ENCODE results near the gene ZBTB49.
"Not testable (repeated sequence)": the region's sequence is repeated elsewhere in the genome, so short reads cannot be mapped to it uniquely, and the experiment has no call there.

Gene ZBTB49

DNA sequence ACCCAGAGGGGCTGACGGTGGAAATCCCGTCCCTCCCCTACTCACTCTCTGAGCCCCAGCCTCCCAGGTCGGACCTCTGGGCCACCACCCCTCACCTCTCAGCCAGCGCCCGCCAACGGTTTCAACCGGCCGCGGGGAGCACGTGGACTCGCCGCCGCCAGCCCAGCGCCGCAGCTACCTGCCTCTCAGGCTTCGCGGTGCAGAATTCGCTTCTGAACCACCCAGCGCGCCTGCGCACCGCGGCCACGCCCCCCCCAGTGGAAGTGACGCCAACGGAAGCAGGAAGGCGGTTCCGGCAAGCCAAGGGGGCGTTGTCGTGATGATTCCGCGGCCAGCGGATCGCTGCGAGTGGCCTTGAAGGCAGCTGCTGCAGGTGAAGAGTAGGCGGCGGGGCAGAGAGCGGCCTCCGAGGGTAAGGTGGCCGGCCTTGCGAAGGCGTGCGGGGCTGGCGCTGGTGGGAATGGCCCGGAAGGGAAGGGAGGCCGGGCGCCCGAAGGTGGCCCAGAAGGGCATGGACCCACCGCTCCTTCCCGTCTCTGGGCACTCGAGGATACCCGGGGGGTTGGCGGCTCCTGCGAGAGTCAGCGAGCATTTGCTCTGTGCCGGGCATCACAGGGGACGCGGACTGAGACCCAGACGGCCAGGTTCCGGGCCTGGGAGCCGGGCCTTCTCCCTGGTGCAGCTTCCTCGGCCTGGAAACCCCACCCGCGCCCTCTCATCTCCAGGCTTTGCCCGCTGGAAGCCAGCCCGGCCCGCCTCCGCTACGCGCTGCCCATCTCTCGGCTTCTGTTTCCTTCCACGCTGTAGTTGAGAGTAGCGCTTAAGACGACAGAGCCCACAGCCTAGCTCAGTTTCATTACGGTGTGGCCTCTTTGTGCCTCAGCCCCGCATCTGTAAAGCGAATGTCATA, at the start of gene ZBTB49, which contains the start of gene LYAR:
Gene ZBTB49, plus strand, starts transcription at position 311 of the 910 bp plus-strand sequence. CDS start 9,695 bp downstream, outside the sequence.
Gene LYAR, minus strand, starts transcription at position 214 of the 910 bp plus-strand sequence. CDS start 6,412 bp downstream, outside the sequence.
- DNase-seq (ENCODE audit: low read depth): peak; percentile 96

DNA sequence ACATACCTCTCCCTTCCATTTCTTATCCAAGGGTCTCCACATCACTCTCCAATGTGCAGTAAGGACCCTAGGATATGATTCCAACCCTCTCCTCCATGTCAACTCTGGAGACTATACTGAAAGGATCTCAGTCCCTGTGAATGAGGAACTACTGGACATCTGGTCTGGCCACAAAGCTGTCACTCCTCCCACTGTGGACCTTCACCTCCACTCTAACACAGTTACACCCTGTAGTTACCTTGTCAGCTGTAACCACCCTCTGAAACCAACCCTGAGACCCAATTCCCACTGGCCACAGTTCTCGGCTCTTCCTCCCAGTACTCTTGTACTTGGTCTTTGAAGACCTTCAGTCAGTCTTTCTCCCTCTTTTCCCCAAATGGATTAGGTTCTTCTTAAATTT, 44.9 kb upstream of the ZBTB49 start:
- DNase-seq (ENCODE audit: low read depth): no peak

GRCh38 chr4:4247696-4248028, 42.4 kb upstream of the ZBTB49 start:
- DNase-seq (ENCODE audit: low read depth): no peak

DNA sequence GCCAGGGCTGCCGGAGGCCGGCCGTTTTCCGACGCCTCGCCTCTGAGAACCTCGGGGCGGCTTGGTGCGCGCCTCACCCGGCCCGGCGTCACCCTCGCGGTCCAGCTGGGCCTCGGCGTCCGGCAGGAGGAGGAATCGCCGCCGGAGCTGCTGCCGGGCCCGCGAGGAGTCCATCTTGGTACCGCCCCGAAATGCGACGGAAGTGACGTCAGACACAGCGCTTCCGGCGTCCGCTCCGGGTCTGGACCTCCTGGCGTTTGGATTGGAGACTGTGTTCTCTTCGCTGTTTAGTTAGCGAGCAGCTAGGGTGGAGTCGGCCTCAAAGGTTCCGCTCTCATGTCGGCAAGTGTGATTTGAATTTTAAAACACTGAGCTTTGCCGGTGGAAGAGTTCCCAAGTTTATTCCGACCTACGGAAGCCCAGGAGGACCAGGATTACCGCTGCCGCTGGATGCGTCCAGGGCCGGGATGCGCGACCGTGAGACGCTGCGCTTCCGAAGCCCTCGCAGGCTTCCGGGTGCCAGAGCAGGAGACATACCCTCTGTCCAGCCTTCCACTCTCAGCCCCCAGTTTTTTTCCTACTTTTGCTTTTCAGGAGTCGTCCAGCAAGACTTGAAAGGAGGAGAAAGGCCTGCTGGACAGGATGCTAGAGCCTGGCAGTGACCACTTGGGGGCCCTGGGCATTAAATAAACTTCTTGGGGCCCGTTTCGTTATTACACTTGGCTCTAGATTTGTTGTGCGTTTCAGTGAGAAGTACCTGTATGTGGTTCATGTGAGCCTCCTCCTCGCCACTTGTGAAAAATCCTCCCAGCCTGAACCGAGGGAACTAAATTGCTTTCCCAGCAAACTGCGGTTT, 41.8 kb upstream of the ZBTB49 start, which contains the start of gene TMEM128:
Gene TMEM128, minus strand, starts transcription at position 195 of the 856 bp plus-strand sequence. Its CDS starts 21 bp downstream, at position 174.
- DNase-seq (ENCODE audit: low read depth): peak; percentile 87

DNA sequence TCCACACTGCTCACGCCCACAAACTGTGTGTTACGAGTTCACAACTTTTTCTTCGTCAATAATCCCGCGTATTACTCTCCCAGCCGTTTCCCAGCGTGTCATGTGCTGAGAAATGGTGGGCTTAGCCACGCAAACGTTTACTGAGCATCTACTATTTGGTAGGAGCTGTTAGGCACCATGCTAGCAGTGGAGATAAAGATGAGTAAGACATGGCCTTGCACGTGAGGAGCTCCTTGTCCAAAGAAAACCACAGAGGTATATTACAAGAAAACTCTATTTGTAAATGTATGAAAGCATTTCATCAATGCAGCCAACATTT, 41.2 kb upstream of the ZBTB49 start:
- DNase-seq (ENCODE audit: low read depth): no peak

GRCh38 chr4:4249342-4249741, 40.7 kb upstream of the ZBTB49 start:
- not testable (repeated sequence) for DNase-seq (ENCODE audit: low read depth)

GRCh38 chr4:4249866-4250265, 40.2 kb upstream of the ZBTB49 start:
- no peak for DNase-seq (ENCODE audit: low read depth)

DNA sequence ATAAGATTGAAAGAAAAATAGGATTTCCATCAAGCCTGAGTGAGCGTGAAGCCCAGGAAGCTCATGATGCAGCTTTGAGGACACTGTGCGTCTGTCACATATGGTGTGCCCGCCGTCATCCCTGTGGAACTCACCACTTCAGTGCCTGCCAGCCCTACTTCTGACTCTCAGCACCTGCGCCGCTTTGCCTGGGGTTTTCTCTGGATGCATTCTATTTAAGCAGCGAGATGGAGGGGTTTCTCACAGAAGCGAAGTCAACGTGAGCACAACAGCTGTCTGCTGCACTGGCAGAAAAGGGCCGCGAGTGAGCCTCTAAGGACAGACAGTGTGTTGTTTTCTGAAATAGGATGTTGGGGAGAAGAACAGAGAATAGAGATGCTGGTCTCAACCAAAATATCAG, 35.9 kb upstream of the ZBTB49 start:
- no peak for DNase-seq (ENCODE audit: low read depth)

- no peak for DNase-seq (ENCODE audit: low read depth)
These were observed 35.4 kb upstream of the ZBTB49 start for GRCh38 chr4:4254666-4255065.

DNA sequence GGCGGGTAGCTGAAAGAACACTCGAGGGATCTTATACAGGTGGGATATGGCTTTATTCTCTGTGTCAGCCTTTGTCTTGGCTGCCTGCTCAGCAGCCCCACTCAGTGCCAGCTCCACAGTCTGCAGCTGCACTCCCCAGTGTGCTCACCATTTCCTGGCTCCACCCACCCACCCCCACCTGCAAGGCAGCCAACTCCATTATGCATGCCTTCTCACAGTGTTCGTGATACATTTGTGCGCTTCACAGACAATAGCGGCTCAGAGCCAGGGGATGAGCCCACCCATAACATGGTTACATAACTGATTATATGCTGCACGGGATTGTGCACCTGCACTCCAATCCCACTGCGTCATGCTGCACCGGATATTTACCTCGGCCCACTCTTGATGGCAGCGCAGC, 33.3 kb upstream of the ZBTB49 start:
- DNase-seq (ENCODE audit: low read depth): no peak

DNA sequence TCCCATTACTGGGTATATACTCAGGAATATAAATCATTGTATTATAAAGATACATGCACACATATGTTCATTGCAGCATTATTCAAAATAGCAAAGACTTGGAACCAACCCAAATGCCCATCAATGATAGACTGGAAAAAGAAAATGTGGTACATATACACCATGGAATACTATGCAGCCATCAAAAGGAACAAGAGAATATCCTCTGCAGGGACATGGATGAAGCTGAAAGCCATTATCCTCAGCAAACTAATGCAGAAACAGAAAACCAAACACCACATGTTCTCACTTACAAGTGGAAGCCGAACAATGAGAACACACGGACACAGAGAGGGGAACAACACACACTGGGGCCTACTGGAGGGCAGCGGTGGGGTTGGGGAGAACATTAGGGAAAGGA, 32.3 kb upstream of the ZBTB49 start:
- not testable (repeated sequence) for DNase-seq (ENCODE audit: low read depth)

- DNase-seq (ENCODE audit: low read depth): no peak
These were observed 30.5 kb upstream of the ZBTB49 start for GRCh38 chr4:4259484-4260100.

- DNase-seq (ENCODE audit: low read depth): no peak
These were observed 29.8 kb upstream of the ZBTB49 start for GRCh38 chr4:4260185-4260751.

- DNase-seq (ENCODE audit: low read depth): no peak
These were observed 22.1 kb upstream of the ZBTB49 start for GRCh38 chr4:4267981-4268380.

DNA sequence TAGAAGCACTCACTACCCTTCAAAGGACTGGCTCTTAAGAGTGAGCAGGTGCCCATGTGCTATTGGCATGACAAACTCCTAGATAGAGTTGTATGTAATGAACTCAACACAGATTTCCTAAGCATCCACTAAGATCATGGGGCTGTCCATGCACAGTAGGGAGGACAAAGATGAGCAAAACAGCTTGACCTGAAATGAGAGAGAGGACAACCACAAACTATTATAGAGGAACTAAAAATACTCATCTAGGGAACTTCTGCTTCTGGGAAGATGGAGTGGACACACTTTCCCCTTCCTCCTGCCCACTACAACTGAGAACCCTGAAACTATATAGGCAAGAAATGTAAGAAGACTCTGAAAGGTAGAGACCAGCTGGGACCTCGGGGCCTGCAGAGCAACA, 21.3 kb upstream of the ZBTB49 start:
- DNase-seq (ENCODE audit: low read depth): no peak

DNA sequence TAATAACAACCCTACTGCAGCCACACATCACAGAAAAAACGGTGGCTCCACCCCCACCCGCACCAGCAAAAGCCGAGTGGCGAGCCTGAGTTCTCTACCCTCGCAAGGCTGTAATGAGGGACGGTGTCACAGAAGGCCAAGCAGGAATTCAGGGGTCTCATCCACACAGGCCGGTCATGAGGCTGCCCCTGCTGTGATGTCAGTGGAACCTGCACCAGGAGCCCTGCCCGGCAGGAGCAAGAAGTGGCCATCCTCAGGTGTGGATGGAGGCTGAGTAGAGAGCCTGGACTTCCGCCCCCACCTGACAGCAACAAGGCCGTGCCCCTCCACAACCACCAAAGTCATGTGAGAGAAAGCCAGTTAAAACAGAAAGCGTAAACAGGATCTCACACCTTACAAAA, 20.7 kb upstream of the ZBTB49 start:
- DNase-seq (ENCODE audit: low read depth): no peak

DNA sequence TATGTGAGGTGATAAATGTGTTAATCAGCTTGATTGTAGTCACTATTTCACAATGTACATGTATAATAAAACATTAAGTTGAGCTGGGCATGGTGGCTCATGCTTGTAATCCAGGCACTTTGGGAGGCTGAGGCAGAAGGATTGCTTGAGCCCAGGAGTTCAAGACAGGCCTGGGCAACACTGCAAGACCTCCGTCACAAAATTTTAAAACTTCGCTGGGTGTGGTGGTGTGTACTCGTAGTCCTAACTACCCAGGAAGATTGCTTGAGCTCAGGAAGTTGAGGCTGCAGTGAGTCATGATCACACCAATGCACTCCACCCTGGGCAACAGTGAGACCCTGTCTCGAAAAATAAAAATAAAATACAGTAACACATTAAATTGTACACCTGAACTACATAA, 20.2 kb upstream of the ZBTB49 start:
- no peak for DNase-seq (ENCODE audit: low read depth)

DNA sequence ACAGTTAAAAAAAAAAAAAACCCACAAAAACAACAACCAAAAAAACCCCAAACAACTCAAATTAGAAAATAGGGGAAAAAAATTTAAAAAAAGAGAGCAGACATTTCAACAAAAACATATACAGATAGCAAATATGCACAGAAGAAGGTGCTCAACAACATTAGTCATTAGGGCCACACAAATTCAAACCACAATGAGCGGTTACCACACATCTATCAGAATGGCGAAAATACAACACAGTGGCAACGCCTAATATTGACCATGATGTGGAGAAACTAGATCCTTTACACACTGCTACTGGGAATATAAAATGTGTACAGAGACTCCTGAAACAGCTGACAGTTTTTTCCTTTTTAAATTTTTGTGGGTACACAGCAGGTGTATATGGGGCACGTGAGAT, 19.5 kb upstream of the ZBTB49 start:
- DNase-seq (ENCODE audit: low read depth): no peak

GRCh38 chr4:4271912-4272311, 18.1 kb upstream of the ZBTB49 start:
- DNase-seq (ENCODE audit: low read depth): no peak

DNA sequence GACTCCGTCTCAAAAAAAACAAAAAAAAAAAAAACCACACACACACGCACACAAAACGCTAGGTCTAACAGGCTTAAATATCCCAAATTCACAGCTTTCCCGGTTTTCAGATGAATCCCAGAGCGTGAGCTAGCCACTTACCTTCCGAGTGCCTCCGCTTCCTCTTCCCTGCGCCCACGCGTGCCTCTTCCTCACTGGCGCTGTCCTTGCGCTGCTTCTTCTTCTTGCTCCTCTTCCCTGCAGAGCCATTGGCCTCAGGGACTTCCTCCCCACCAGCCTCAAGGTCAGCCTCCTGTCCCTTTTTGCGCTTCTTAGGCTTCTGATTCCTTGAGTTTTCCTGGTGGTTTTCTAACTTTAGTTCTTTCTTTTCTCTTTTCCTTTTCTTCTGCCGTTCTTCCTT, 15.8 kb upstream of the ZBTB49 start:
- no peak for DNase-seq (ENCODE audit: low read depth)

DNA sequence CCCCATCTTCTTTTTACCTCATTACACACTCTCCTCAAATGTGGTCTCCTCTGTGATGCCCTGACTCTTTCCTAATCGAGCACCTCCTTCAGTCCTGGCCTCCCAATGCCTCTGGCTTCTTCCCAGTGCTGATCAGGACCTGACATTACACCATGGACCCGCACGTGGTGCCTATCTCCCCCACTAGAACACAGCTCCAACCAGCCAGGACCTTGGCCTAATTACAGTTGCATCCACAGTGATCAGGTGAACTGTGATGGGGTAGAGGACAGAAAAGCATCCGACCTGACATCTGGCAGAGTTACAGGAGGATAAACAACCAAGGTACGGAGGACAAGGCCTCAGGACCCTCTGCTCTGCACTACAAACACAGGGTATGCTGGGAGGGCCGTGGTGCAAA, 12.5 kb upstream of the ZBTB49 start:
- no peak for DNase-seq (ENCODE audit: low read depth)

DNA sequence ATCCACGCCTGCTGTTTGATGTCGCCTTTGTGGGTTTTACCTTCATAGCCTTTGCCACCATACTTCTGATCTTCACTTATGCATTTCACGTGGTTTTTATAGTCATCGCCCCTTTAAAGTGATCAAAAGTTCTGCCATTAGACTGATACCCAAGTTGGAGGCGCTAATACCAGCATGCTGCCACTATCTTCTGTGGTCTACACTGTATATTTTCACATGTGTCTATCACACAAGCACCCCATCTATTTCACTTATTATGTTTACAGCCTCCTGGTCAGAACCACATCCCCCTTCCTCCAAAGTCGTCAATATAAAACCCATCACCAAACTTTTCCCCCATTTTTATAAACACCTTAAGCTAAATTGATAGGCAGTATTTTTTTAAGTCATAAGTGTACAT, 8.3 kb upstream of the ZBTB49 start:
- DNase-seq (ENCODE audit: low read depth): no peak
